ENCODE results near the gene CDH3. TPM values are rescaled to one million over a fixed set of nuclear protein-coding genes. Genes with fewer than 3 reads are reported as not detected.

The CDH3 gene
- total RNA-seq, 5 donors from 2014 or later (not counting 1 experiment from before 2014, with no cell fraction given), result 0.36 to 1.1 (median 0.60) TPM; not detected in 1

DNA sequence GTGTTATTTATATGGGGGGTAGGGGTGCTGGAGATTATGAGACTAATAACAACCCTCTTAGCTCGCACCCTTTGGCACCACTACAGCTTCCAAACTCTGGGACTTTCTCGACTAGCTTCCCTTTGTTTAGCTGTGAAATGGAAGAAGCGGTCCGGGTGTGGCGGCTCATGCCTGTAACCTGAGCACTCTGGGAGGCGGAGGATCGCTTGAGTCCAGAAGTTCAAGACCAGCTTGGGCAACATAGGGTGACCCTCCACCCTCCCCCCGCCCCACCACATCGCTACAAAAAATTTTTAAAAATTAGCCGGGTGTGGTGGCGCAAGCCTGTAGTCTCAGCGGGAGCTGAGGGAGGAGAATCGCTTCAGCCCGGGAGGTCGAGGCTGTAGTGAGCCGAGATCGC is 814 bp upstream of the CDH3 start:
- DNase-seq (no peak), ATAC-seq (replicated peaks in 1 of 4) (no peak)
- Histone ChIP-seq H3K27me3 (replicated peaks in 1 of 2; ENCODE audit: control insufficient read depth in 2 of 2, extremely low read depth in 1 of 2, insufficient read depth in 2 of 2, low read length in 1 of 2) (peaks cover 7 to 71% of the 10 kb centered on the region in 2 experiments), H3K9me3 (no peaks in the 10 kb centered on the region), H3K4me1 (ENCODE audit: control insufficient read depth in 1 of 2, extremely low read depth in 1 of 2, insufficient read depth in 2 of 2, low read length in 2 of 2) (peaks cover 0 to 22% of the 10 kb centered on the region in 2 experiments), H3K36me3 (ENCODE audit: control insufficient read depth in 2 of 2, extremely low read depth in 1 of 2, insufficient read depth in 1 of 2, low read length in 1 of 2) (no peaks in the 10 kb centered on the region), H3K27ac (ENCODE audit: low read length) (no peak overlapping the region), H3K4me3 (ENCODE audit: control insufficient read depth in 1 of 2, extremely low read depth in 1 of 2, low read length in 1 of 2) (peak overlapping the region in 1 of 2 donors; percentile 71)
- H3K4me3 Mint-ChIP-seq, result peak overlapping the region in 2 of 3 donors; percentile 46 to 66
- H3K4me1 Mint-ChIP-seq, result peaks cover 11 to 21% (median 16%) of the 10 kb centered on the region in 3 donors
- H3K27me3 Mint-ChIP-seq, result peaks cover 39 to 69% of the 10 kb centered on the region in 2 donors
- 17% methylated on average over 3 of the region's 17 CpGs for WGBS (ENCODE audit: insufficient coverage)
- no peaks in the 10 kb centered on the region for H3K36me3 Mint-ChIP-seq
- ChIA-PET POLR2A (no interaction called here), CTCF (no interaction called here)
- no peaks in the 10 kb centered on the region for H3K9me3 Mint-ChIP-seq
- peak overlapping the region in 1 of 2 donors; percentile 38 for H3K27ac Mint-ChIP-seq

GRCh38 chr16:68645494-68646388 is 631 bp downstream of the CDH3 start:
- Histone ChIP-seq H3K4me1 (ENCODE audit: control insufficient read depth in 1 of 2, extremely low read depth in 1 of 2, insufficient read depth in 2 of 2, low read length in 2 of 2) (peaks cover 0 to 22% of the 10 kb centered on the region in 2 experiments), H3K36me3 (ENCODE audit: control insufficient read depth in 2 of 2, extremely low read depth in 1 of 2, insufficient read depth in 1 of 2, low read length in 1 of 2) (no peaks in the 10 kb centered on the region), H3K9me3 (no peaks in the 10 kb centered on the region), H3K4me3 (ENCODE audit: control insufficient read depth in 1 of 2, extremely low read depth in 1 of 2, low read length in 1 of 2) (peak overlapping the region; percentile 25 to 71), H3K27ac (ENCODE audit: low read length) (no peak overlapping the region), H3K27me3 (replicated peaks in 1 of 2; ENCODE audit: control insufficient read depth in 2 of 2, extremely low read depth in 1 of 2, insufficient read depth in 2 of 2, low read length in 1 of 2) (peaks cover 7 to 83% of the 10 kb centered on the region in 2 experiments)
- H3K27me3 Mint-ChIP-seq, result peaks cover 45 to 79% of the 10 kb centered on the region in 2 donors
- H3K9me3 Mint-ChIP-seq, result no peaks in the 10 kb centered on the region
- no peak overlapping the region for H3K27ac Mint-ChIP-seq
- peaks cover 11 to 21% (median 16%) of the 10 kb centered on the region in 3 donors for H3K4me1 Mint-ChIP-seq
- CTCF ChIA-PET, result no interaction called here
- ATAC-seq (replicated peaks in 1 of 4), result peak in 3 of 4 experiments; percentile 6 to 29 (median 19)
- H3K36me3 Mint-ChIP-seq, result no peaks in the 10 kb centered on the region
- DNase-seq, result peak in 1 of 35 experiments; percentile 3
- POLR2A ChIA-PET, result no interaction called here
- WGBS (ENCODE audit: insufficient coverage), result 7% methylated on average over 57 of the region's 66 CpGs
- H3K4me3 Mint-ChIP-seq, result peak overlapping the region in 1 of 3 donors; percentile 66

- ATAC-seq (replicated peaks in 1 of 4) (no peak), DNase-seq (no peak)
- Mint-ChIP-seq H3K9me3 (no peaks in the 10 kb centered on the region), H3K27me3 (peaks cover 36 to 79% of the 10 kb centered on the region in 2 donors), H3K36me3 (no peaks in the 10 kb centered on the region), H3K27ac (no peak overlapping the region), H3K4me1 (peaks cover 11 to 21% (median 16%) of the 10 kb centered on the region in 3 donors), H3K4me3 (peak overlapping the region in 1 of 3 donors; percentile 66)
- CTCF ChIA-PET, result no interaction called here
- Histone ChIP-seq H3K4me1 (ENCODE audit: control insufficient read depth in 1 of 2, extremely low read depth in 1 of 2, insufficient read depth in 2 of 2, low read length in 2 of 2) (peaks cover 0 to 22% of the 10 kb centered on the region in 2 experiments), H3K27me3 (replicated peaks in 1 of 2; ENCODE audit: control insufficient read depth in 2 of 2, extremely low read depth in 1 of 2, insufficient read depth in 2 of 2, low read length in 1 of 2) (peaks cover 7 to 83% of the 10 kb centered on the region in 2 experiments), H3K4me3 (ENCODE audit: control insufficient read depth in 1 of 2, extremely low read depth in 1 of 2, low read length in 1 of 2) (no peak overlapping the region), H3K36me3 (ENCODE audit: control insufficient read depth in 2 of 2, extremely low read depth in 1 of 2, insufficient read depth in 1 of 2, low read length in 1 of 2) (no peaks in the 10 kb centered on the region), H3K27ac (ENCODE audit: low read length) (no peak overlapping the region), H3K9me3 (no peaks in the 10 kb centered on the region)
- POLR2A ChIA-PET, result interaction anchor here in 1 of 2 donors (0.5 kb wide), 1 partner anchor 1606 kb away, joined by 5 read pairs; no protein-coding TSS in a partner anchor
- WGBS (ENCODE audit: insufficient coverage), result 62% methylated on average over 15 of the region's 18 CpGs
These were observed 2.0 kb downstream of the CDH3 start for GRCh38 chr16:68646953-68647659.

- H3K9me3 Mint-ChIP-seq, result no peaks in the 10 kb centered on the region
- no peak for ATAC-seq (replicated peaks in 1 of 4)
- no peak overlapping the region for H3K4me3 Mint-ChIP-seq
- Histone ChIP-seq H3K27ac (ENCODE audit: low read length) (no peak overlapping the region), H3K27me3 (replicated peaks in 1 of 2; ENCODE audit: control insufficient read depth in 2 of 2, extremely low read depth in 1 of 2, insufficient read depth in 2 of 2, low read length in 1 of 2) (peaks cover 7 to 47% of the 10 kb centered on the region in 2 experiments), H3K36me3 (ENCODE audit: control insufficient read depth in 2 of 2, extremely low read depth in 1 of 2, insufficient read depth in 1 of 2, low read length in 1 of 2) (no peaks in the 10 kb centered on the region), H3K4me1 (ENCODE audit: control insufficient read depth in 1 of 2, extremely low read depth in 1 of 2, insufficient read depth in 2 of 2, low read length in 2 of 2) (peaks cover 0 to 3% of the 10 kb centered on the region in 2 experiments), H3K9me3 (no peaks in the 10 kb centered on the region), H3K4me3 (ENCODE audit: control insufficient read depth in 1 of 2, extremely low read depth in 1 of 2, low read length in 1 of 2) (no peak overlapping the region)
- H3K27ac Mint-ChIP-seq, result no peak overlapping the region
- no peaks in the 10 kb centered on the region for H3K36me3 Mint-ChIP-seq
- WGBS (ENCODE audit: insufficient coverage), result 91% methylated on average over 12 of the region's 12 CpGs
- no peak for DNase-seq
- H3K27me3 Mint-ChIP-seq, result peaks cover 28 to 51% of the 10 kb centered on the region in 2 donors
- H3K4me1 Mint-ChIP-seq, result peaks cover 0 to 4% (median 1%) of the 10 kb centered on the region in 3 donors
- ChIA-PET CTCF (no interaction called here), POLR2A (no interaction called here)
These were observed 6.0 kb downstream of the CDH3 start for GRCh38 chr16:68651136-68651535.

DNA sequence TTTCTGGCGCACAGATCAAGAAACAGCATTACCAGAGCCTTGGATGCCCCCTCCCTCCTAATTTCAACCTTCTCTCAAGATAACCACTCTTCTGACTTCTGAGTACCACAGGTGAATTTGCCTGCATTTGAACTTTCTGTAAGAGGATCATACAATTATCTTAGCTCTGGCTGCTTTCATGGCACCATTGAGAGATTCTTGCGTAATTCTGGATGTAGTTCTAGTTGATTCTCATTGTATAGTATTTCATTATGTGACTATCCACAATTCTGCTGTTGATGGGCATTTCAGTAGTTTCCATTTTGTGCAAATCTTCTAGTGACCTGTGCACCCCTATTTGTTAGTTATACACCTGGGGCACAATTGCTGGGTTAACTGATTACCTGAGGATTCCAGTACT is 7.5 kb downstream of the CDH3 start:
- ChIA-PET POLR2A (no interaction called here), CTCF (no interaction called here)
- Histone ChIP-seq H3K36me3 (ENCODE audit: control insufficient read depth in 2 of 2, extremely low read depth in 1 of 2, insufficient read depth in 1 of 2, low read length in 1 of 2) (no peaks in the 10 kb centered on the region), H3K4me3 (ENCODE audit: control insufficient read depth in 1 of 2, extremely low read depth in 1 of 2, low read length in 1 of 2) (no peak overlapping the region), H3K27me3 (replicated peaks in 1 of 2; ENCODE audit: control insufficient read depth in 2 of 2, extremely low read depth in 1 of 2, insufficient read depth in 2 of 2, low read length in 1 of 2) (peaks cover 3 to 40% of the 10 kb centered on the region in 2 experiments), H3K27ac (ENCODE audit: low read length) (no peak overlapping the region), H3K9me3 (no peaks in the 10 kb centered on the region), H3K4me1 (ENCODE audit: control insufficient read depth in 1 of 2, extremely low read depth in 1 of 2, insufficient read depth in 2 of 2, low read length in 2 of 2) (no peaks in the 10 kb centered on the region)
- Mint-ChIP-seq H3K4me3 (no peak overlapping the region), H3K36me3 (no peaks in the 10 kb centered on the region), H3K4me1 (no peaks in the 10 kb centered on the region), H3K9me3 (no peaks in the 10 kb centered on the region), H3K27ac (no peak overlapping the region), H3K27me3 (peaks cover 23 to 41% of the 10 kb centered on the region in 2 donors)
- DNase-seq, result no peak
- 100% methylated on average over 1 of the region's 2 CpGs for WGBS (ENCODE audit: insufficient coverage)
- no peak for ATAC-seq (replicated peaks in 1 of 4)

- Mint-ChIP-seq H3K4me3 (no peak overlapping the region), H3K27ac (no peak overlapping the region), H3K27me3 (peaks cover 9 to 17% of the 10 kb centered on the region in 2 donors), H3K36me3 (no peaks in the 10 kb centered on the region), H3K9me3 (no peaks in the 10 kb centered on the region), H3K4me1 (no peaks in the 10 kb centered on the region)
- WGBS (ENCODE audit: insufficient coverage), result 70% methylated on average over 5 of the region's 6 CpGs
- Histone ChIP-seq H3K27me3 (replicated peaks in 1 of 2; ENCODE audit: control insufficient read depth in 2 of 2, extremely low read depth in 1 of 2, insufficient read depth in 2 of 2, low read length in 1 of 2) (peaks cover 0 to 23% of the 10 kb centered on the region in 2 experiments), H3K27ac (ENCODE audit: low read length) (no peak overlapping the region), H3K4me1 (ENCODE audit: control insufficient read depth in 1 of 2, extremely low read depth in 1 of 2, insufficient read depth in 2 of 2, low read length in 2 of 2) (no peaks in the 10 kb centered on the region), H3K36me3 (ENCODE audit: control insufficient read depth in 2 of 2, extremely low read depth in 1 of 2, insufficient read depth in 1 of 2, low read length in 1 of 2) (no peaks in the 10 kb centered on the region), H3K4me3 (ENCODE audit: control insufficient read depth in 1 of 2, extremely low read depth in 1 of 2, low read length in 1 of 2) (no peak overlapping the region), H3K9me3 (no peaks in the 10 kb centered on the region)
- no peak for ATAC-seq (replicated peaks in 1 of 4)
- POLR2A ChIA-PET, result no interaction called here
- DNase-seq, result no peak
- CTCF ChIA-PET, result no interaction called here
These were observed 10.7 kb downstream of the CDH3 start for GRCh38 chr16:68655806-68656205.

Data from T-cell (primary cell).